Ishikawa (cell line): ENCODE results near the gene PKLR.

Experiments
- EGR1 ChIP-seq: IDR thresholded peaks from 2 replicates; pipeline ENCODE4 v1.6.1; 2012
- EP300 ChIP-seq: IDR thresholded peaks from 2 replicates; pipeline ENCODE4 v1.6.1; 2012; ENCODE audit warnings: borderline replicate concordance
- FOXM1 ChIP-seq: IDR thresholded peaks from 2 replicates; pipeline ENCODE4 v1.6.1; 2012; ENCODE audit warnings: low read depth, borderline replicate concordance
- MAX ChIP-seq: IDR thresholded peaks from 2 replicates; pipeline ENCODE4 v1.6.1; 2012
- NFIC ChIP-seq: IDR thresholded peaks from 2 replicates; pipeline ENCODE4 v1.6.1; 2012
- RAD21 ChIP-seq: IDR thresholded peaks from 2 replicates; pipeline ENCODE4 v1.6.1; 2012; ENCODE audit warnings: low read depth
- REST ChIP-seq: IDR thresholded peaks from 2 replicates; pipeline ENCODE4 v1.6.1; 2012; ENCODE audit warnings: low read depth, mild to moderate bottlenecking
- TAF1 ChIP-seq: IDR thresholded peaks from 2 replicates; pipeline ENCODE4 v1.6.1; 2012; ENCODE audit warnings: low read depth, mild to moderate bottlenecking
- TCF12 ChIP-seq: IDR thresholded peaks from 2 replicates; pipeline ENCODE4 v1.6.1; 2012; ENCODE audit warnings: low read depth
- USF1 ChIP-seq: IDR thresholded peaks from 2 replicates; pipeline ENCODE4 v1.6.1; 2012
- YY1 ChIP-seq: IDR thresholded peaks from 2 replicates; pipeline ENCODE4 v1.6.1; 2012; ENCODE audit warnings: low read depth
- ZBTB7A ChIP-seq: IDR thresholded peaks from 2 replicates; pipeline ENCODE4 v1.6.1; 2012; ENCODE audit warnings: low read depth

- 0 out of 2 replicates have a peak, but pooled peaks have one; percentile 18 for TF ChIP-seq TAF1
- no peak for TF ChIP-seq FOXM1
- no peak for TF ChIP-seq USF1
- TF ChIP-seq TCF12 = 0 out of 2 replicates have a peak, but pooled peaks have one; percentile 27
- TF ChIP-seq EP300 = no peak
- peak; percentile 46; the same call in 1 of the 2 replicates for TF ChIP-seq ZBTB7A
- no peak for TF ChIP-seq NFIC
- TF ChIP-seq RAD21 = peak; percentile 35; the same call in 1 of the 2 replicates
- no peak for TF ChIP-seq REST
- peak; percentile 45; the same call in 1 of the 2 replicates for TF ChIP-seq MAX
- 0 out of 2 replicates have a peak, but pooled peaks have one; percentile 34 for TF ChIP-seq YY1
- TF ChIP-seq EGR1 = no peak
Measured at GRCh38 chr1:155324717-155325602, 23.7 kb upstream of the PKLR start.
